Glomerular visceral epithelial cell (primary cell): ENCODE data around the gene PRKCA.
A peak's percentile ranks its signal among the peaks of the same experiment; 100 is the strongest.
"Not testable (repeated sequence)": the region's sequence is repeated elsewhere in the genome, so short reads cannot be mapped to it uniquely, and the experiment has no call there.

Source experiments
- DNase-seq: peaks from one replicate; pipeline ENCODE4 v3.0.0-alpha.2; 2016; ENCODE audit errors: extremely low spot score

PRKCA gene

GRCh38 chr17:66466106-66466820, 163.8 kb downstream of the PRKCA start:
- DNase-seq, result no peak

- DNase-seq, result peak; percentile 97
Observed at GRCh38 chr17:66466840-66467367, 164.5 kb downstream of the PRKCA start.

GRCh38 chr17:66467766-66468165, 165.4 kb downstream of the PRKCA start:
- no peak for DNase-seq

GRCh38 chr17:66468241-66469087, 166.1 kb downstream of the PRKCA start:
- peak; percentile 69 for DNase-seq

- no peak for DNase-seq
Observed at GRCh38 chr17:66469088-66469442, 166.7 kb downstream of the PRKCA start.

GRCh38 chr17:66469461-66469860, 167.0 kb downstream of the PRKCA start:
- DNase-seq, result no peak

DNA sequence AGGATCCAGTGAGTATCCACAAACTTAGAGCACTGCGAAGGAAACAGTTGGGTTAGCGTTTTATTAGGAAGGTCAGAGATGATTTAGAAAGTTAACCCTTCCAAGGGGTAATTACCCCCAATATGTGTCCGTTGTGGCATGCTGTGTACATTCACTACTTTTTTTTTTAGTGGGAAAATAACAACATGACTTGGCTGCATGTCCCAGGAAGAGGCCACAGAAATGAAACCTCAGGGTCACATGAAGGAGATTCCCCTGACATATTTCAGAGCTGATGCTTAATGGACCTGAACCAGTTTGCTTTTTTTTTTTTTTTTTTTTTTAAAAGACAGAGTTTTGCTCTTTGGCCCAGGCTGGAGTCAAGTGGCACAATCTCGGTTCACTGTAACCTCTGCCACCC, 167.5 kb downstream of the PRKCA start:
- peak; percentile 68 for DNase-seq

- no peak for DNase-seq
Observed at GRCh38 chr17:66472123-66472522, 169.7 kb downstream of the PRKCA start.

DNA sequence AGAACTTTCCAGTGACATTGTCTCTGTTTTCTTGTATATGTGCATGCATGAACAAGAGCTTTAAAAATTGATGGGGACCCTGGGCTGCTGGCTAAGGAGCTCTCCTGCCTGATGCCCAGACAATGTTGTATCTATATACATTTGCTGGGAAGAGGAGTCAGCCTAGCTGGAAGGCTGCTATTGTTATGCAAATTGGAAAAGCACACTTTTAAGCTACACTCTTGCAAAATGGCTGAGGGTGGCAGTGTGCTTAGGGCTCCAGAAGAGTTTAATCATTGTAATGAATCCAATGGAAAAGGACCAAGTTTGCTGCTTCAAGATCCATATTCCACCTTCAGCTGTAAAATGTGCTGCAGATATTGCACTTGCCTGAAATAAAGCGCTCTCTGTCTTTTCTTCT, 171.8 kb downstream of the PRKCA start:
- no peak for DNase-seq

DNA sequence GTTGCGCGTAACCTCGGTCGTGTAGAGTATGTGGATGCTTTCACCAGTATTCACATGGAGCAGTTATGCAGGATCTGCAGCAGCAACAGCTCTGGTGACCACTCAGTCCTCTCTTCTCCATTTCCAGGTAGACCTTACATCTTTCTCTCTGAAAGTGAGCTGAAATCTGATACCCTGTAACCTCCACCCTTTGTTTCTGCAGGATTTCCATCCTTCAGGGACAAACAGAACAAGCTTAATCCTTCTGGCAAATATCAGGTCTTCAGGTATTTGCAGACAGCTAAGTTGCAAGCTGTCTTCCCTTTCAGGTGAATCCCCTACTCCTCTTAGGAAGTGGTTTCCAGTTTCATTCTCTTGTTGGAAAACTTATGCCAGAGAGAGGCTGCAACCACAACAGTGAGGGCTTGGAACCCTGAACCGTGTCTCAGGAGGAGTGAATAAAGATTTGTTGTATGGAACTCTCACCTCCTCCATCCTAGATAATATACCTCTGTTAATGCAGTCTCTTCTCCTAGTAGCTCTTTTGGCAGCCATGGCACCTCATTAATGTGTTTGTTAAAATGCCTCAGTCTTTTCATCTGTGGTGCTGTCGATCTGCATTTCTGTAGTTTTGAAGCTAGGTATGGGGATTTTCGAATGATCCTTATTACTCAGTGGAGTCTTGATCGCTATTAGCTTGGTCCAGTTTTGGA, 172.5 kb downstream of the PRKCA start:
- DNase-seq, result no peak

DNA sequence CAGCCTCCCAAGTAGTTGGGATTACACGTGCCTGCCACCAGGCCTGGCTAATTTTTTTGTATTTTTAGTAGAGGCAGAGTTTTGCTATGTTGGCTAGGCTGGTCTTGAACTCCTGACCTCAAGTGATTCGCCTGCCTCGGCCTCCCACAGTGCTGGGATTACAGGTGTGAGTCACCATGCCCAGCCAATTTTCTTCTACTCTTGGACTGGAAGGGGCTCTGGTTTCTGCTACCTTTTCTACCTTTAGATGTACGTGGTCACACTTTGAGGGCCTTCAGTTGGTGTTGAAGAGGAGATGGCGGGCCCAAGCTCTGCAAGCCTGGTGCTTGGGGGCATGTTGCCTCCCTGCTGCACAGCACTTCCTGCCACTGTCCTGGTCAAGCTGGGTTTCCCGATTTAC, 173.6 kb downstream of the PRKCA start:
- no peak for DNase-seq

- DNase-seq, result no peak
Observed at GRCh38 chr17:66477615-66478283, 175.3 kb downstream of the PRKCA start.

- DNase-seq, result not testable (repeated sequence)
Observed at GRCh38 chr17:66479230-66479889, 176.9 kb downstream of the PRKCA start.

- DNase-seq, result no peak
Observed at GRCh38 chr17:66480243-66480642, 177.8 kb downstream of the PRKCA start.

DNA sequence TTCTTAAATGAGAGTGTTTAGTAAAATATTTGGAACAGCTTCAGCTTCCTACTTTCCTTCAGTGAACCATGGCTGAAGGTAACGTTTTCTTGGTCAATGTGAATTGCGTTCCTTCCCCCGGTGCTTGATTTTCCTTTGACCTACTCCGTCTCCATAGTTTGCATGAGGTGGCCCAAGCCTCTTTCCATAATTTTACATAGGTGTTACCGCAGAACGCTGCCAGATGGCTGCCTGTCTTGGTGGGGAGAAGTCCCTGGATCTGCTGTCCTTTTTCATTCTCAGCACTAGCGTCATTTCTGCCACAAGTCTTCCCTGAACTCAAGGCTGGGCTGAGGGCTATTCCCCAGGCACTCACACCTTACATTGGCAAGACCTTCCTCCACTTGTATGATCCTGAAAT, 178.4 kb downstream of the PRKCA start:
- DNase-seq, result no peak

- DNase-seq, result no peak
Observed at GRCh38 chr17:66481271-66481670, 178.9 kb downstream of the PRKCA start.

DNA sequence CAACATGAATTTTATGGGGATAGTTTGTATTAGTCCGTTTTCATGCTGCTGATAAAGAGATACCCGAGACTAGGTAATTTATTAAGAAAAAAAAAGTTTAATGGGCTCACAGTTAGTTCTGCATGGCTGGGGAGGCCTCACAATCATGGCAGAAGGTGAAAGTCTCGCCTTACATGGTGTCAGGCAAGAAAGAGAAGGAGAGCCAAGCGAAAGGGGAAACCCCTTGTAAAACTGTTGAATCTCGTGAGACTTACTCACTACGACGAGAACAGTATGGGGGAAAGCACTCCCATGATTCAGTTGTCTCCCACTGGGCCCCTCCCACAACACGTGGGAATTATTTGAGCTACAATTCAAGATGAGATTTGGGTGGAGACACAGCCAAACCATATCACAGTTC, 181.5 kb downstream of the PRKCA start:
- no peak for DNase-seq

DNA sequence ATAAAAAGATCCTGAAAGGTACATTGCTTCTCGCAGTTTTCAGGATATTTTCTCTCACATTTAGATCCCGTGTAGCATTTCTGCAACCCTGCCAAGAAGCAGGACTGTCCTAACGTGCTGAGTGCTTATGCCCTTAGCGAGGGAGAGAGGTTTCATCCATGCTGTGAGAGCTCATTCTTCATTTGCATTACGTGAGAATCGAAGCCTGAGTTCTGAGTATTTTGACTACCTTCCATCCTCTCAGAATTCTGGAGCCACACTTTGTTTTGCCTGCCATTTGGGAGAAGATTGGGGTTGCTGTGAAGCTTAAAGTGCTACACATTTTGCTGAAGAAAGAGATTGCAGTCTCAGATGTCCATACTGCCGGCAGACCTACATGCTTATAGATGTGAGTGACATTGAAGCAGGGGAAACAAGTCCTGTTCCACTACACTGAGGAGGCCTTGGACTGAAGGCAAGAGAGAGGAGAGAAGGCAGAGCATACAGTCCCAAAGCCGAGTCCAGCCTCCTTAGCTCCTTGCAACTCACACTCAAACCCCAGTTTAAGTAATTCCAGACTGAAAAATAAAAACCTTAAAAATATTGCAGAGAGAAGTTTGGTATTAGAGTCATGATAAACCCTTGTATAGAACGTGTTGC, 183.0 kb downstream of the PRKCA start:
- DNase-seq, result no peak

- DNase-seq, result no peak
Observed at GRCh38 chr17:66487121-66487520, 184.7 kb downstream of the PRKCA start.

- no peak for DNase-seq
Observed at GRCh38 chr17:66487981-66488468, 185.6 kb downstream of the PRKCA start.

DNA sequence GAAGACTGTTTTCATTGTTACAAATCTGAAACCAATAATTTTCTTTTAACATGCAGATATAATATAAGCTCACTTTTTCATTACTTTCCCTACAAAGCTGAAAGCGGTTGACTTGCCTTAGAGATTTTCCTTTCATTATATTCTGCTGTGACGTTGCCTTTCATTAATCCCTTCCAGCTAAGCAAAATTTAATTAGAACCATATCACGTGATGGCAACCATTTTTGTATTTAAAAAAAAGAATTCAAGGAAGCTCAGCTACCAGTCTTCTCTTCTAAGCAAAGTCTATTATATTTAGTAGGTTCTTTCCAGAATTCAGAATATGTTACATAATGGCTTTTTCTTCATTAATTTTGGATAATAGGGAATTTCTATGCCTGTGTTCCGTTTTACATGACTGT, 186.5 kb downstream of the PRKCA start:
- no peak for DNase-seq
